Right lobe of liver (tissue), 4 donors: ENCODE results near the gene PABPC1L2B.

Experiments used
- POLR2A ChIP-seq: fragments of 450-650 bp; IDR thresholded peaks from one replicate; pipeline ENCODE4 v1.6.1; 2017; ENCODE audit warnings: antibody characterized with exemption, mild to moderate bottlenecking
- TF ChIP-seq, protein P1 (sequence below), 4 donors: fragments of 200-600 bp in 3 of 4; fragments of 450-650 bp in 1 of 4; IDR thresholded peaks; one replicate each; pipeline versions ENCODE4 v1.5.1 to v1.8.0; 2016 to 2022; ENCODE audit warnings: antibody characterized with exemption in 4 of 4, mild to moderate bottlenecking in 2 of 4
- donor health status: DM: no; HTN: no; CAD: no.
- donor health status: DM: no; HTN: no; CAD: no.
- donor health status: DM: no; HTN: yes; CAD: no.

DNA sequence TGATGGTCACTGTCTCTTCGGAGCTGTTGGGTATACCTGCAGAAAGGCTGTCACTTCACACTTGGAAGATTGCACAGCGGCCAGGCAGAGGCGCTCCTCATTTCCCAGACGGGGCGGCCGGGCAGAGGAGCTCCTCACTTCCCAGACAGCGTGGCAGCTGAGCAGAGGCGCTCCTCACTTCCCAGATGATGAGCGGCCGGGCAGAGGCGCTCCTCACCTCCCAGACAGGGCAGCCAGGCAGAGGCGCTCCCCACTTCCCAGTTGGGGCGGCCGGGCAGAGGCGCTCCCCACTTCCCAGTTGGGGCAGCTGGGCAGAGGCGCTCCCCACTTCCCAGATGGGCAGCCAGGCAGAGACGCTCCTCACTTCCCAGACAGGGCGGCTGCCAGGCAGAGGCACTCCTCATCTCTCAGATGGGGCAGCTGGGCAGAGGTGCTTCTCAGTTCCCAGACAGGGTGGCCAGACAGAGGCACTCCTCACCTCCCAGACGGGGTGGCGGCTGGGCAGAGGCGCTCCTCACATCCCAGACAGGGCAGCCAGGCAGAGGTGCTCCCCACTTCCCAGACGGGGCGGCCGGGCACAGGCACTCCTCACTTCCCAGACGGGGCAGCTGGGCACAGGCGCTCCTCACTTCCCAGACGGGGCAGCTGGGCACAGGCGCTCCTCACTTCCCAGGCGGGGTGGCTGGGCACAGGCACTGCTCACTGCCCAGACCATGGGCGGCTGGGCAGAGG lies 18.8 kb downstream of the PABPC1L2B start:
- TF ChIP-seq, protein P1, sequence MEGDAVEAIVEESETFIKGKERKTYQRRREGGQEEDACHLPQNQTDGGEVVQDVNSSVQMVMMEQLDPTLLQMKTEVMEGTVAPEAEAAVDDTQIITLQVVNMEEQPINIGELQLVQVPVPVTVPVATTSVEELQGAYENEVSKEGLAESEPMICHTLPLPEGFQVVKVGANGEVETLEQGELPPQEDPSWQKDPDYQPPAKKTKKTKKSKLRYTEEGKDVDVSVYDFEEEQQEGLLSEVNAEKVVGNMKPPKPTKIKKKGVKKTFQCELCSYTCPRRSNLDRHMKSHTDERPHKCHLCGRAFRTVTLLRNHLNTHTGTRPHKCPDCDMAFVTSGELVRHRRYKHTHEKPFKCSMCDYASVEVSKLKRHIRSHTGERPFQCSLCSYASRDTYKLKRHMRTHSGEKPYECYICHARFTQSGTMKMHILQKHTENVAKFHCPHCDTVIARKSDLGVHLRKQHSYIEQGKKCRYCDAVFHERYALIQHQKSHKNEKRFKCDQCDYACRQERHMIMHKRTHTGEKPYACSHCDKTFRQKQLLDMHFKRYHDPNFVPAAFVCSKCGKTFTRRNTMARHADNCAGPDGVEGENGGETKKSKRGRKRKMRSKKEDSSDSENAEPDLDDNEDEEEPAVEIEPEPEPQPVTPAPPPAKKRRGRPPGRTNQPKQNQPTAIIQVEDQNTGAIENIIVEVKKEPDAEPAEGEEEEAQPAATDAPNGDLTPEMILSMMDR (IDR thresholded peaks at IDR 0.05) = no peak
- TF ChIP-seq POLR2A = no peak
